WTC11 (cell line): ENCODE measurements around the gene TMEM238. TPM values are rescaled to one million over a fixed set of nuclear protein-coding genes. Genes with fewer than 3 reads are reported as not detected.

Source experiments
- ATAC-seq: fragments of 200-7000 bp; cut with Tn5 transposase; 2 replicates; pipeline ENCODE4 v1.10.0; 2021; ENCODE audit warnings: mild to moderate bottlenecking, moderate library complexity
- CTCF ChIA-PET: fragments of 300-600 bp; sonication (Branson Sonifier 250); formaldehyde crosslinking; loops from one replicate; lab custom pipeline; 2021; ENCODE audit warnings: antibody characterized with exemption; lab: Charles Lee
- POLR2A ChIA-PET: fragments of 350-600 bp; sonication (Branson Sonifier 250); formaldehyde crosslinking; loops from one replicate; lab custom pipeline; 2021; ENCODE audit warnings: antibody characterized with exemption; lab: Charles Lee
- DNase-seq: peaks from one replicate; pipeline ENCODE4 v3.0.0; 2021; ENCODE audit warnings: low spot score
- H3K27ac Mint-ChIP-seq: 2 replicates; pipeline ENCODE4 v1.8.0; 2021; ENCODE audit warnings: mixed read lengths
- H3K27me3 Mint-ChIP-seq: 2 replicates; pipeline ENCODE4 v1.8.0; 2021; ENCODE audit warnings: low read depth, mild to moderate bottlenecking, moderate library complexity, mixed read lengths
- H3K36me3 Mint-ChIP-seq: 2 replicates; pipeline ENCODE4 v1.8.0; 2021; ENCODE audit warnings: mixed read lengths
- H3K4me1 Mint-ChIP-seq: 2 replicates; pipeline ENCODE4 v1.8.0; 2022; ENCODE audit warnings: mixed read lengths
- H3K4me3 Mint-ChIP-seq: 2 replicates; pipeline ENCODE4 v1.8.0; 2021; ENCODE audit warnings: mild to moderate bottlenecking, moderate library complexity, mixed read lengths
- H3K9me3 Mint-ChIP-seq: 2 replicates; pipeline ENCODE4 v1.8.0; 2021; ENCODE audit warnings: mixed read lengths
- FOXJ3 ChIP-seq: sonication (generic); formaldehyde crosslinking; IDR thresholded peaks from 2 replicates; pipeline ENCODE4 v1.9.0; 2021; ENCODE audit warnings: missing genetic modification reagents, mild to moderate bottlenecking, borderline replicate concordance
- GRHL2 ChIP-seq: fragments of 250-450 bp; sonication (Bioruptor Pico); IDR thresholded peaks from 2 replicates; pipeline ENCODE4 v1.8.0; 2022; ENCODE audit warnings: mild to moderate bottlenecking, moderate library complexity; ENCODE audit not compliant: insufficient replicate concordance, severe bottlenecking
- HMGA2 ChIP-seq: fragments of 250-450 bp; sonication (Bioruptor Pico); IDR thresholded peaks from 2 replicates; pipeline ENCODE4 v1.4.0; 2021; ENCODE audit warnings: mild to moderate bottlenecking, moderate library complexity
- JAZF1 ChIP-seq: fragments of 250-450 bp; sonication (Bioruptor Pico); IDR thresholded peaks from 2 replicates; pipeline ENCODE4 v1.9.0; 2021; ENCODE audit warnings: moderate library complexity, mild to moderate bottlenecking, inconsistent platforms
- SP1 ChIP-seq: sonication (generic); formaldehyde crosslinking; conservative IDR thresholded peaks from 2 replicates; pipeline ENCODE4 v1.8.1; 2022; ENCODE audit warnings: missing genetic modification reagents
- ZBTB21 ChIP-seq: sonication (generic); formaldehyde crosslinking; IDR thresholded peaks from 2 replicates; pipeline ENCODE4 v1.8.1; 2023; ENCODE audit warnings: mild to moderate bottlenecking, missing genetic modification reagents, borderline replicate concordance
- ZNF232 ChIP-seq: sonication (generic); formaldehyde crosslinking; IDR thresholded peaks from 2 replicates; pipeline ENCODE4 v1.8.0; 2022; ENCODE audit warnings: mild to moderate bottlenecking, missing genetic modification reagents
- ZNF671 ChIP-seq: fragments of 250-450 bp; sonication (Bioruptor Pico); IDR thresholded peaks from 2 replicates; pipeline ENCODE4 v1.8.0; 2021; ENCODE audit warnings: mild to moderate bottlenecking
- total RNA-seq: library from RNA; stranded (reverse); gene quantifications from 3 replicates; pipeline ENCODE4 v1.2.3, GENCODE V29; 2021
- TF ChIP-seq, protein P1 (sequence below): sonication (generic); formaldehyde crosslinking; IDR thresholded peaks from 2 replicates; pipeline ENCODE4 v1.8.1; 2022; ENCODE audit warnings: low read depth, missing genetic modification reagents, borderline replicate concordance
- TF ChIP-seq, protein P2 (sequence below): sonication (generic); formaldehyde crosslinking; IDR thresholded peaks from 2 replicates; pipeline ENCODE4 v1.8.0; 2022; ENCODE audit warnings: mild to moderate bottlenecking, missing genetic modification reagents
- TF ChIP-seq, protein P3 (sequence below): sonication (generic); formaldehyde crosslinking; conservative IDR thresholded peaks from 2 replicates; pipeline ENCODE4 v1.8.1; 2023; ENCODE audit warnings: mild to moderate bottlenecking, low read depth, missing genetic modification reagents, moderate library complexity
- TF ChIP-seq, protein P4 (sequence below): fragments of 250-450 bp; sonication (Bioruptor Pico); IDR thresholded peaks from 2 replicates; pipeline ENCODE4 v1.9.0; 2021; ENCODE audit warnings: mild to moderate bottlenecking, borderline replicate concordance
- TF ChIP-seq, protein P5 (sequence below): sonication (generic); formaldehyde crosslinking; IDR thresholded peaks from 2 replicates; pipeline ENCODE4 v1.8.0; 2023; ENCODE audit warnings: missing genetic modification reagents, mild to moderate bottlenecking, borderline replicate concordance
- TF ChIP-seq, protein P6 (sequence below): sonication (generic); formaldehyde crosslinking; IDR thresholded peaks from 2 replicates; pipeline ENCODE4 v1.8.0; 2023; ENCODE audit warnings: mild to moderate bottlenecking, missing genetic modification reagents

The TMEM238 gene
- total RNA-seq, 1 experiment from 2014 or later: 8.3 TPM

DNA sequence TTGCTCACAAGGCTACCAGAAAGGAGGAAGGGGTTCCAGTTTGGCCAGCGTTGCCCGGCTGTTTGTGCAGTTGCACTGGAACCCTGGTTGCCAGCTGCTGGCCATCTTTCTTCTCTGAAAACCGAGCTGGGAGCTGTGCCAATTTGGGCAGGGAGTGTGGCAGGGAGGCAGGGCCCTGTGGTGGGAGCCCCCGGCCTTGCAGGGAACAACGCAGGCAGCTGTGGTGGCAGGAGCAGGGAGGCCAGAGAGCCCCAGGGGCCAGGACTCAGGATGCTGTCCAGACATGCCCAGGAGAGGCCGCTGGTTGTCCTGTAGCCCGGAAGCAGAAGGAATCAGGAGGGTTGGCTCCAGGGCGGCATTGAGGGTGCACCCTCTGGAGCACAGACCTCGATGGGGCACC lies 39.6 kb downstream of the TMEM238 start:
- Mint-ChIP-seq H3K4me1 (peaks cover 35% of the 10 kb centered on the region), H3K4me3 (no peak overlapping the region), H3K36me3 (peaks cover 28% of the 10 kb centered on the region), H3K27me3 (no peaks in the 10 kb centered on the region; the same call in 1 of the 2 replicates), H3K27ac (no peak overlapping the region), H3K9me3 (no peaks in the 10 kb centered on the region)
- ATAC-seq (no peak), DNase-seq (no peak)
- ChIA-PET POLR2A (no interaction called here), CTCF (interaction anchor here (0.5 to 1.3 kb wide), 3 partner anchors 9 to 310 kb away, joined by 3 read pairs; no protein-coding TSS in a partner anchor)
- no peak for TF ChIP-seq SP1 (CRISPR knock-in tag)
- TF ChIP-seq, protein P1, sequence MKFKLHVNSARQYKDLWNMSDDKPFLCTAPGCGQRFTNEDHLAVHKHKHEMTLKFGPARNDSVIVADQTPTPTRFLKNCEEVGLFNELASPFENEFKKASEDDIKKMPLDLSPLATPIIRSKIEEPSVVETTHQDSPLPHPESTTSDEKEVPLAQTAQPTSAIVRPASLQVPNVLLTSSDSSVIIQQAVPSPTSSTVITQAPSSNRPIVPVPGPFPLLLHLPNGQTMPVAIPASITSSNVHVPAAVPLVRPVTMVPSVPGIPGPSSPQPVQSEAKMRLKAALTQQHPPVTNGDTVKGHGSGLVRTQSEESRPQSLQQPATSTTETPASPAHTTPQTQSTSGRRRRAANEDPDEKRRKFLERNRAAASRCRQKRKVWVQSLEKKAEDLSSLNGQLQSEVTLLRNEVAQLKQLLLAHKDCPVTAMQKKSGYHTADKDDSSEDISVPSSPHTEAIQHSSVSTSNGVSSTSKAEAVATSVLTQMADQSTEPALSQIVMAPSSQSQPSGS (CRISPR knock-in tag): no peak
- TF ChIP-seq, protein P2, sequence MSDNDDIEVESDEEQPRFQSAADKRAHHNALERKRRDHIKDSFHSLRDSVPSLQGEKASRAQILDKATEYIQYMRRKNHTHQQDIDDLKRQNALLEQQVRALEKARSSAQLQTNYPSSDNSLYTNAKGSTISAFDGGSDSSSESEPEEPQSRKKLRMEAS: no peak
- TF ChIP-seq ZBTB21: no peak
- TF ChIP-seq FOXJ3: no peak
- no peak for TF ChIP-seq ZNF232 (CRISPR knock-in tag)
- TF ChIP-seq, protein P3, sequence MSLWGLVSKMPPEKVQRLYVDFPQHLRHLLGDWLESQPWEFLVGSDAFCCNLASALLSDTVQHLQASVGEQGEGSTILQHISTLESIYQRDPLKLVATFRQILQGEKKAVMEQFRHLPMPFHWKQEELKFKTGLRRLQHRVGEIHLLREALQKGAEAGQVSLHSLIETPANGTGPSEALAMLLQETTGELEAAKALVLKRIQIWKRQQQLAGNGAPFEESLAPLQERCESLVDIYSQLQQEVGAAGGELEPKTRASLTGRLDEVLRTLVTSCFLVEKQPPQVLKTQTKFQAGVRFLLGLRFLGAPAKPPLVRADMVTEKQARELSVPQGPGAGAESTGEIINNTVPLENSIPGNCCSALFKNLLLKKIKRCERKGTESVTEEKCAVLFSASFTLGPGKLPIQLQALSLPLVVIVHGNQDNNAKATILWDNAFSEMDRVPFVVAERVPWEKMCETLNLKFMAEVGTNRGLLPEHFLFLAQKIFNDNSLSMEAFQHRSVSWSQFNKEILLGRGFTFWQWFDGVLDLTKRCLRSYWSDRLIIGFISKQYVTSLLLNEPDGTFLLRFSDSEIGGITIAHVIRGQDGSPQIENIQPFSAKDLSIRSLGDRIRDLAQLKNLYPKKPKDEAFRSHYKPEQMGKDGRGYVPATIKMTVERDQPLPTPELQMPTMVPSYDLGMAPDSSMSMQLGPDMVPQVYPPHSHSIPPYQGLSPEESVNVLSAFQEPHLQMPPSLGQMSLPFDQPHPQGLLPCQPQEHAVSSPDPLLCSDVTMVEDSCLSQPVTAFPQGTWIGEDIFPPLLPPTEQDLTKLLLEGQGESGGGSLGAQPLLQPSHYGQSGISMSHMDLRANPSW (CRISPR knock-in tag): no peak
- TF ChIP-seq, protein P4, sequence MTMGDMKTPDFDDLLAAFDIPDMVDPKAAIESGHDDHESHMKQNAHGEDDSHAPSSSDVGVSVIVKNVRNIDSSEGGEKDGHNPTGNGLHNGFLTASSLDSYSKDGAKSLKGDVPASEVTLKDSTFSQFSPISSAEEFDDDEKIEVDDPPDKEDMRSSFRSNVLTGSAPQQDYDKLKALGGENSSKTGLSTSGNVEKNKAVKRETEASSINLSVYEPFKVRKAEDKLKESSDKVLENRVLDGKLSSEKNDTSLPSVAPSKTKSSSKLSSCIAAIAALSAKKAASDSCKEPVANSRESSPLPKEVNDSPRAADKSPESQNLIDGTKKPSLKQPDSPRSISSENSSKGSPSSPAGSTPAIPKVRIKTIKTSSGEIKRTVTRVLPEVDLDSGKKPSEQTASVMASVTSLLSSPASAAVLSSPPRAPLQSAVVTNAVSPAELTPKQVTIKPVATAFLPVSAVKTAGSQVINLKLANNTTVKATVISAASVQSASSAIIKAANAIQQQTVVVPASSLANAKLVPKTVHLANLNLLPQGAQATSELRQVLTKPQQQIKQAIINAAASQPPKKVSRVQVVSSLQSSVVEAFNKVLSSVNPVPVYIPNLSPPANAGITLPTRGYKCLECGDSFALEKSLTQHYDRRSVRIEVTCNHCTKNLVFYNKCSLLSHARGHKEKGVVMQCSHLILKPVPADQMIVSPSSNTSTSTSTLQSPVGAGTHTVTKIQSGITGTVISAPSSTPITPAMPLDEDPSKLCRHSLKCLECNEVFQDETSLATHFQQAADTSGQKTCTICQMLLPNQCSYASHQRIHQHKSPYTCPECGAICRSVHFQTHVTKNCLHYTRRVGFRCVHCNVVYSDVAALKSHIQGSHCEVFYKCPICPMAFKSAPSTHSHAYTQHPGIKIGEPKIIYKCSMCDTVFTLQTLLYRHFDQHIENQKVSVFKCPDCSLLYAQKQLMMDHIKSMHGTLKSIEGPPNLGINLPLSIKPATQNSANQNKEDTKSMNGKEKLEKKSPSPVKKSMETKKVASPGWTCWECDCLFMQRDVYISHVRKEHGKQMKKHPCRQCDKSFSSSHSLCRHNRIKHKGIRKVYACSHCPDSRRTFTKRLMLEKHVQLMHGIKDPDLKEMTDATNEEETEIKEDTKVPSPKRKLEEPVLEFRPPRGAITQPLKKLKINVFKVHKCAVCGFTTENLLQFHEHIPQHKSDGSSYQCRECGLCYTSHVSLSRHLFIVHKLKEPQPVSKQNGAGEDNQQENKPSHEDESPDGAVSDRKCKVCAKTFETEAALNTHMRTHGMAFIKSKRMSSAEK (CRISPR knock-in tag): no peak
- TF ChIP-seq GRHL2 (CRISPR knock-in tag): no peak

DNA sequence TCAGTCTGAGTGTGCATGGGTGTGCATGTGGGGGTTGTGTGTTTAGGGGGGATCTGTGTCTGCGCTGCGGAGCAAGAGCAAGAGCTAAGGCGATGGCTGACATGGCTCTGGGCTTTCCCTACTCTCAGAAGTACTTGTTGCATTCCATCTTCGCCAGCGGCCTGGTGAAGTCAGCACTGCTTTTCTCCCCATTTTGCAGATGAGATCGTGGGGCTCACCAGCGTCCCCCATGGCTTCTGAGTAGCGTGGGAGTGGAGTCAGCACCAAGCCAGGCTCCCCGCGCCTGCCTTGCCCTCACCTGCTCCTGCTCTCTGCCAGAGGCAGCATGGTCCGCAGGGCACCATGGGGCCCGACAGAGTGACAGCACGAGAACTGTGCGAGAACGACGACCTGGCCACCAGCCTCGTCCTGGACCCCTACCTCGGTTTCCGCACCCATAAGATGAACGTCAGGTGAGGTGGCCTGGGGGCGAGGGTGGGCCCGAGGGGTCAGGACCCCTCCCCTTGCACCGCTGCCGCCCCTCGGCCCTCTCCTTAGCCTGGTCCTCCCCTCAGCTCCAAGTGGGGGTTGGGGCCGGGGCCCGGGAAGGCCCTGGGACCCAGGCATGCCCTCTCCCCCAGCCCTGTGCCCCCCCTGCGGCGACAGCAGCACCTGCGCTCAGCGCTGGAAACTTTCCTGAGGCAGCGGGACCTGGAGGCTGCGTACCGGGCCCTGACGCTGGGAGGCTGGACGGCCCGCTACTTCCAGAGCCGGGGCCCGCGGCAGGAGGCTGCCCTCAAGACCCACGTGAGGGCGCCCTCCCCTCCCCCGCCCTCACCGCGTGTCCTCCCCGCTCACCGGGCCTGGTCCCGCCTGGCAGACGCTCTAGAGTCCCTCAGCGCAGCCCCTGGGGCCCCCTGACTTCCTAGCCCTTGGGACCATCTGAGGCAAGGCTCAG lies 42.2 kb downstream of the TMEM238 start:
- no peaks in the 10 kb centered on the region for H3K9me3 Mint-ChIP-seq
- H3K36me3 Mint-ChIP-seq: peaks cover 28% of the 10 kb centered on the region
- ChIA-PET CTCF (interaction anchor here (0.5 to 2.2 kb wide), 9 partner anchors 15 to 311 kb away, joined by 3 to 10 read pairs (median 5); partner anchors contain the start of genes DNAAF3, IL11 and TMEM238), POLR2A (interaction anchor here (1.0 to 1.8 kb wide), 4 partner anchors 7 to 41 kb away, joined by 4 to 6 read pairs (median 6); partner anchors contain the start of gene TMEM238)
- peak overlapping the region; percentile 90 for H3K27ac Mint-ChIP-seq
- H3K4me1 Mint-ChIP-seq: peaks cover 23% of the 10 kb centered on the region
- ATAC-seq (no peak), DNase-seq (no peak)
- H3K4me3 Mint-ChIP-seq: peak overlapping the region; percentile 57
- peaks cover 10% of the 10 kb centered on the region for H3K27me3 Mint-ChIP-seq
- TF ChIP-seq JAZF1 (CRISPR knock-in tag) (no peak), HMGA2 (CRISPR knock-in tag) (no peak), ZNF671 (CRISPR knock-in tag) (no peak)
- TF ChIP-seq, protein P5, sequence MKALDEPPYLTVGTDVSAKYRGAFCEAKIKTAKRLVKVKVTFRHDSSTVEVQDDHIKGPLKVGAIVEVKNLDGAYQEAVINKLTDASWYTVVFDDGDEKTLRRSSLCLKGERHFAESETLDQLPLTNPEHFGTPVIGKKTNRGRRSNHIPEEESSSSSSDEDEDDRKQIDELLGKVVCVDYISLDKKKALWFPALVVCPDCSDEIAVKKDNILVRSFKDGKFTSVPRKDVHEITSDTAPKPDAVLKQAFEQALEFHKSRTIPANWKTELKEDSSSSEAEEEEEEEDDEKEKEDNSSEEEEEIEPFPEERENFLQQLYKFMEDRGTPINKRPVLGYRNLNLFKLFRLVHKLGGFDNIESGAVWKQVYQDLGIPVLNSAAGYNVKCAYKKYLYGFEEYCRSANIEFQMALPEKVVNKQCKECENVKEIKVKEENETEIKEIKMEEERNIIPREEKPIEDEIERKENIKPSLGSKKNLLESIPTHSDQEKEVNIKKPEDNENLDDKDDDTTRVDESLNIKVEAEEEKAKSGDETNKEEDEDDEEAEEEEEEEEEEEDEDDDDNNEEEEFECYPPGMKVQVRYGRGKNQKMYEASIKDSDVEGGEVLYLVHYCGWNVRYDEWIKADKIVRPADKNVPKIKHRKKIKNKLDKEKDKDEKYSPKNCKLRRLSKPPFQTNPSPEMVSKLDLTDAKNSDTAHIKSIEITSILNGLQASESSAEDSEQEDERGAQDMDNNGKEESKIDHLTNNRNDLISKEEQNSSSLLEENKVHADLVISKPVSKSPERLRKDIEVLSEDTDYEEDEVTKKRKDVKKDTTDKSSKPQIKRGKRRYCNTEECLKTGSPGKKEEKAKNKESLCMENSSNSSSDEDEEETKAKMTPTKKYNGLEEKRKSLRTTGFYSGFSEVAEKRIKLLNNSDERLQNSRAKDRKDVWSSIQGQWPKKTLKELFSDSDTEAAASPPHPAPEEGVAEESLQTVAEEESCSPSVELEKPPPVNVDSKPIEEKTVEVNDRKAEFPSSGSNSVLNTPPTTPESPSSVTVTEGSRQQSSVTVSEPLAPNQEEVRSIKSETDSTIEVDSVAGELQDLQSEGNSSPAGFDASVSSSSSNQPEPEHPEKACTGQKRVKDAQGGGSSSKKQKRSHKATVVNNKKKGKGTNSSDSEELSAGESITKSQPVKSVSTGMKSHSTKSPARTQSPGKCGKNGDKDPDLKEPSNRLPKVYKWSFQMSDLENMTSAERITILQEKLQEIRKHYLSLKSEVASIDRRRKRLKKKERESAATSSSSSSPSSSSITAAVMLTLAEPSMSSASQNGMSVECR (CRISPR knock-in tag): 0 out of 2 replicates have a peak, but pooled peaks have one; percentile 50
- TF ChIP-seq, protein P6, sequence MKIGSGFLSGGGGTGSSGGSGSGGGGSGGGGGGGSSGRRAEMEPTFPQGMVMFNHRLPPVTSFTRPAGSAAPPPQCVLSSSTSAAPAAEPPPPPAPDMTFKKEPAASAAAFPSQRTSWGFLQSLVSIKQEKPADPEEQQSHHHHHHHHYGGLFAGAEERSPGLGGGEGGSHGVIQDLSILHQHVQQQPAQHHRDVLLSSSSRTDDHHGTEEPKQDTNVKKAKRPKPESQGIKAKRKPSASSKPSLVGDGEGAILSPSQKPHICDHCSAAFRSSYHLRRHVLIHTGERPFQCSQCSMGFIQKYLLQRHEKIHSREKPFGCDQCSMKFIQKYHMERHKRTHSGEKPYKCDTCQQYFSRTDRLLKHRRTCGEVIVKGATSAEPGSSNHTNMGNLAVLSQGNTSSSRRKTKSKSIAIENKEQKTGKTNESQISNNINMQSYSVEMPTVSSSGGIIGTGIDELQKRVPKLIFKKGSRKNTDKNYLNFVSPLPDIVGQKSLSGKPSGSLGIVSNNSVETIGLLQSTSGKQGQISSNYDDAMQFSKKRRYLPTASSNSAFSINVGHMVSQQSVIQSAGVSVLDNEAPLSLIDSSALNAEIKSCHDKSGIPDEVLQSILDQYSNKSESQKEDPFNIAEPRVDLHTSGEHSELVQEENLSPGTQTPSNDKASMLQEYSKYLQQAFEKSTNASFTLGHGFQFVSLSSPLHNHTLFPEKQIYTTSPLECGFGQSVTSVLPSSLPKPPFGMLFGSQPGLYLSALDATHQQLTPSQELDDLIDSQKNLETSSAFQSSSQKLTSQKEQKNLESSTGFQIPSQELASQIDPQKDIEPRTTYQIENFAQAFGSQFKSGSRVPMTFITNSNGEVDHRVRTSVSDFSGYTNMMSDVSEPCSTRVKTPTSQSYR (CRISPR knock-in tag): 0 out of 2 replicates have a peak, but pooled peaks have one; percentile 20
